GM21390 (cell line): ENCODE data around the gene GSTA4.
A peak's percentile ranks its signal among the peaks of the same experiment; 100 is the strongest.

ENCODE experiments used
- ATAC-seq: cut with Tn5 transposase; IDR thresholded peaks from one replicate; pipeline ENCODE4 v1.9.1; 2021; ENCODE audit not compliant: unreplicated experiment

The GSTA4 gene

GRCh38 chr6:52995089-52995912, at the start of gene GSTA4:
Gene GSTA4 (minus strand): TSS chr6:52995284. CDS start chr6:52994243, 1,041 bp downstream.
- peak; percentile 96 for ATAC-seq

- no peak for ATAC-seq
Observed at GRCh38 chr6:53044572-53044971, 49.5 kb upstream of the GSTA4 start.

GRCh38 chr6:53044071-53044470, 49.0 kb upstream of the GSTA4 start:
- ATAC-seq = no peak

GRCh38 chr6:53043581-53043980, 48.5 kb upstream of the GSTA4 start:
- ATAC-seq = no peak

GRCh38 chr6:53042112-53042511, 47.0 kb upstream of the GSTA4 start:
- ATAC-seq = no peak

- no peak for ATAC-seq
Observed at GRCh38 chr6:53041356-53041755, 46.3 kb upstream of the GSTA4 start.

GRCh38 chr6:53038596-53038995, 43.5 kb upstream of the GSTA4 start:
- ATAC-seq = no peak

- no peak for ATAC-seq
Observed at GRCh38 chr6:53038141-53038540, 43.1 kb upstream of the GSTA4 start.

- no peak for ATAC-seq
Observed at GRCh38 chr6:53035549-53036213, 40.6 kb upstream of the GSTA4 start.

- no peak for ATAC-seq
Observed at GRCh38 chr6:53033764-53034163, 38.7 kb upstream of the GSTA4 start.

GRCh38 chr6:53032849-53033248, 37.8 kb upstream of the GSTA4 start:
- no peak for ATAC-seq

- ATAC-seq = no peak
Observed at GRCh38 chr6:53031281-53031680, 36.2 kb upstream of the GSTA4 start.

GRCh38 chr6:53029761-53030160, 34.7 kb upstream of the GSTA4 start:
- ATAC-seq = no peak

- ATAC-seq = no peak
Observed at GRCh38 chr6:53029257-53029656, 34.2 kb upstream of the GSTA4 start.

- ATAC-seq = no peak
Observed at GRCh38 chr6:53028467-53028866, 33.4 kb upstream of the GSTA4 start.

GRCh38 chr6:53027131-53027718, 32.1 kb upstream of the GSTA4 start:
- ATAC-seq = no peak

- no peak for ATAC-seq
Observed at GRCh38 chr6:53026526-53026925, 31.4 kb upstream of the GSTA4 start.

GRCh38 chr6:53023323-53023722, 28.2 kb upstream of the GSTA4 start:
- no peak for ATAC-seq

GRCh38 chr6:53020005-53020744, 25.1 kb upstream of the GSTA4 start:
- ATAC-seq = no peak

GRCh38 chr6:53018446-53018845, 23.4 kb upstream of the GSTA4 start:
- ATAC-seq = no peak

GRCh38 chr6:53015486-53015885, 20.4 kb upstream of the GSTA4 start:
- no peak for ATAC-seq
